GM23248 (cell line): ENCODE results near the gene NEB. TPM values are rescaled to one million over a fixed set of nuclear protein-coding genes. Genes with fewer than 3 reads are reported as not detected.
"Not testable (repeated sequence)": the region's sequence is repeated elsewhere in the genome, so short reads cannot be mapped to it uniquely, and the experiment has no call there.

Experiments used
- DNase-seq: peaks from one replicate; pipeline ENCODE4 v3.0.0-alpha.2; 2015
- H2AFZ ChIP-seq: fragments of 200-600 bp; sonication (generic); 2 replicates; pipeline ENCODE4 v1.6.1; 2016; ENCODE audit warnings: antibody characterized with exemption
- H3F3A ChIP-seq: fragments of 200-600 bp; sonication (generic); 2 replicates; pipeline ENCODE4 v1.6.1; 2016; ENCODE audit warnings: mild to moderate bottlenecking, antibody characterized with exemption, mixed run types; ENCODE audit not compliant: insufficient read depth
- H3K27ac ChIP-seq: fragments of 200-600 bp; sonication (generic); 2 replicates; pipeline ENCODE4 v1.5.1; 2016; ENCODE audit warnings: mild to moderate bottlenecking
- H3K27me3 ChIP-seq: fragments of 200-600 bp; sonication (generic); replicated peaks from 2 replicates; pipeline ENCODE4 v1.6.1; 2016; ENCODE audit warnings: mild to moderate bottlenecking; ENCODE audit not compliant: insufficient read depth
- H3K36me3 ChIP-seq: fragments of 200-600 bp; sonication (generic); 2 replicates; pipeline ENCODE4 v1.6.1; 2016; ENCODE audit warnings: low read depth, mild to moderate bottlenecking
- H3K4me1 ChIP-seq: fragments of 200-600 bp; sonication (generic); 2 replicates; pipeline ENCODE4 v1.6.1; 2016; ENCODE audit warnings: mild to moderate bottlenecking; ENCODE audit not compliant: insufficient read depth
- H3K4me2 ChIP-seq: fragments of 200-600 bp; sonication (generic); one replicate; pipeline ENCODE4 v1.6.1; 2016; ENCODE audit warnings: mild to moderate bottlenecking; ENCODE audit not compliant: unreplicated experiment
- H3K4me3 ChIP-seq: fragments of 200-600 bp; sonication (generic); 2 replicates; pipeline ENCODE4 v1.5.1; 2016; ENCODE audit warnings: mild to moderate bottlenecking
- H3K79me2 ChIP-seq: fragments of 200-600 bp; sonication (generic); 2 replicates; pipeline ENCODE4 v1.6.1; 2016; ENCODE audit warnings: mild to moderate bottlenecking; ENCODE audit not compliant: insufficient read depth
- H3K9ac ChIP-seq: fragments of 200-600 bp; sonication (generic); 2 replicates; pipeline ENCODE4 v1.6.1; 2016; ENCODE audit warnings: mild to moderate bottlenecking
- H3K9me2 ChIP-seq: fragments of 200-600 bp; sonication (generic); 2 replicates; pipeline ENCODE4 v1.6.1; 2016; ENCODE audit warnings: mixed run types, mild to moderate bottlenecking, moderate library complexity; ENCODE audit not compliant: insufficient read depth
- H3K9me3 ChIP-seq: fragments of 200-600 bp; sonication (generic); one replicate; pipeline ENCODE4 v1.6.1; 2017; ENCODE audit warnings: low read depth
- H4K20me1 ChIP-seq: fragments of 200-600 bp; sonication (generic); 2 replicates; pipeline ENCODE4 v1.6.0; 2016; ENCODE audit not compliant: insufficient read depth
- WGBS, 2 experiments: methylation state at CpG; one replicate each; pipeline ENCODE4 v1.1.6; 2015 to 2017; ENCODE audit warnings: low lambda C conversion rate in 2 of 2, low coverage in 1 of 2; ENCODE audit errors: missing lambda C conversion rate in 2 of 2; 5-methylcytosine and 5-hydroxymethylcytosine counted together
- in situ Hi-C: fragments of 300-500 bp; cut with MboI; formaldehyde crosslinking; loops from 2 replicates; pipeline ENCODE4 v1.15.0; 2020
- polyA plus RNA-seq: library from polyadenylated mRNA; unstranded; fragments of >200 nt; fragmentation: Nextera tagmentation; extraction: Ambion mirVana; gene quantifications from 2 replicates; pipeline ENCODE4 v1.2.1, GENCODE V29; 2016
- total RNA-seq: library from RNA; depleted of rRNA; stranded (reverse); fragments of >200 nt; shearing (Covaris generic); gene quantifications from 2 replicates; pipeline ENCODE4 v1.2.3, GENCODE V29; 2014

NEB gene
- total and polyA plus RNA-seq, 2 experiments from 2014 or later, result 0.11 to 1.5 TPM

DNA sequence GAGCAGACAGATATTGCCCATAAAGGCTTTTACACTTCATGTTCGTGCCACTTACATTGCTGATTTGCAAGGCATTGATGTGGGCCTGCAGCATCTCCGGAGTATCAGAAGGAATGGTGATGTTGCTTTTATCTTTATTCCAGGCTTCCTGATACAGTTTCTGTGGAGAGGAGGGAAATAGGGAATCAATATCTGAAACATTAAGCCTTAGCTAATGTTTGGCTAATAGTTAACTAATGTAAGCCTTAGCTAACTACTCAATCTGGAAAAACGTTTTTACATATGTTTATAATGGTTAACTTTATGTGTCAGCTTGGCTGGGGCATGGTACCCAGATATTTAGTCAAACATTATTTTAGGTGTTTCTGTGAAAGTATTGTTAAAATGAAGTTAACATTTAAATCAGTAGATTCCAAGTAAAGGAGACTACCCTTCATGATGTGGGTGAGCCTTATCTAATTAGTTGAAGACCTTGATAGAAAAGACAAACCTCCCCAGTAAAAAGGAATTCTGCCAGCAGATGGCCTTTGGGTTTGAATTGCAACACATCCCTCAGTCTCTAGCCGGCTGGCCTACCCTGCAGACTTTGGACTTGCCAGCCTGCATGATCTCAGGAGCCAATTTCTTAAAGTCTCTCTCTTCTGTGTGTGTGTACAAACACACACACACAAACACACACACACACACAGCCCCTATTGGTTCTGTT lies 137.2 kb downstream of the NEB start:
- H3K36me3 ChIP-seq, DNase-seq, H3K4me2 ChIP-seq, H4K20me1 ChIP-seq, H3K4me1 ChIP-seq, H3K9me2 ChIP-seq, H3F3A ChIP-seq, H3K27ac ChIP-seq, H2AFZ ChIP-seq, H3K9me3 ChIP-seq, H3K9ac ChIP-seq, H3K27me3 ChIP-seq, H3K79me2 ChIP-seq, in situ Hi-C loops, H3K4me3 ChIP-seq: not testable (repeated sequence)
- WGBS, 2 experiments, result no CpG with 5 or more reads among the region's 4 CpGs

DNA sequence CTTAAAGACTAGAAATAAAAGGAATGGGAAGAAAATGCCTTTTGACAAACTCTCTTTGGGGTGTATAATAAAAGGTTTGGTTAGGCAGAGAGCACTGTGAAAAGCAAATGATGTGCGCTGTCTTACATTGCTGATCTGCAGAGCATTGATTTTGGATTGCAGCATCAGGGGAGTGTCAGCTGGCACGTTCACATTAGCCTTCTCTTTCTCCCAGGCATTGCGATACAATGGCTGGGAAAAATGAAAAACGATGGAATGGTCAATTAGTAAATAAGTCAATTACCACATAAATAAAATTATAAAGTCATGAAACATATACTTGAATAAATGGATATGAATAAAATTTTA lies 142.4 kb downstream of the NEB start:
- H3K4me2 ChIP-seq, H3K9me2 ChIP-seq, DNase-seq, H3K79me2 ChIP-seq, H3K27ac ChIP-seq, H3K9me3 ChIP-seq, H3K36me3 ChIP-seq, H2AFZ ChIP-seq, H3K27me3 ChIP-seq, H3K4me3 ChIP-seq, H3K9ac ChIP-seq, H3F3A ChIP-seq, in situ Hi-C loops, H4K20me1 ChIP-seq, H3K4me1 ChIP-seq: not testable (repeated sequence)
- 34 to 38% methylated on average over 4 of the region's 4 CpGs for WGBS, 2 experiments

DNA sequence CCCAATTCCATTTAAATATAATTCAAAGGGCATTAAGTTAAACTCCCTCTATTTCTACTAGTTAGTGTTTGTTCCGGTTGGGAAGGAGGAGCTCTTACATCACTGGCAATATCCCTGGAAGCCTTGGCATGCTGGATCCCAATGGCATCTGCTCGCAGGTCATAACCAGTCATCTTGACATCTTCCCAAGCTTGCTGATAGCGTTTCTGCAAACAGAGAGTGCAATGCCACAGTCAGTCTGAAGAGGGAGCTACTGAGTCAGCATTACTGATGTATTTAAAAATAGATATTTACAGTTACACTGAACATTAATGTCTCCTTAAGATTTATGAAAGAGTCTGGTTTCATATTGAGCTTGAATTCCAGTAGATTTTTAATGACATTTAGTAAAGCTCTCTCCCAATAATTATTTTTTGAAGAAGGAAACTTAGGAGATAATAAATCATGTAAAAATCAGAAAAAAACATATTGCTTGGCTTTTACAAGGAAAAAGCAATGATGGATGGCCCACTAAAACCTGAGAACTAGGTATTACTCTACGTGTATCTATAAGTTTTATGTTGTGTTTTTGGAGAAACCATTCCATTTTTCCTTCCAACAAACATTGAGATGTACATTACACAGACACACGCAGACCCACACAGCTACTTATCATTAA lies 142.9 kb downstream of the NEB start:
- H3K9ac ChIP-seq, H3K4me1 ChIP-seq, H3K4me3 ChIP-seq, H3K9me2 ChIP-seq, H3K79me2 ChIP-seq, H4K20me1 ChIP-seq, H3F3A ChIP-seq, H3K27ac ChIP-seq, H3K36me3 ChIP-seq, in situ Hi-C loops, H3K27me3 ChIP-seq, DNase-seq, H2AFZ ChIP-seq, H3K4me2 ChIP-seq, H3K9me3 ChIP-seq: not testable (repeated sequence)
- 17 to 21% methylated on average over 5 of the region's 5 CpGs for WGBS, 2 experiments

DNA sequence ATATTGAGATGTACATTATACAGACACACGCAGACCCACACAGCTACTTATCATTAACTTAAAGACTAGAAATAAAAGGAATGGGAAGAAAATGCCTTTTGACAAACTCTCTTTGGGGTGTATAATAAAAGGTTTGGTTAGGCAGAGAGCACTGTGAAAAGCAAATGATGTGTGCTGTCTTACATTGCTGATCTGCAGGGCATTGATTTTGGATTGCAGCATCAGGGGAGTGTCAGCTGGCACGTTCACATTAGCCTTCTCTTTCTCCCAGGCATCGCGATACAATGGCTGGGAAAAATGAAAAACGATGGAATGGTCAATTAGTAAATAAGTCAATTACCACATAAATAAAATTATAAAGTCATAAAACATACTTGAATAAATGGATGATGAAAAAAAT lies 153.0 kb downstream of the NEB start:
- H3K4me2 ChIP-seq, H3F3A ChIP-seq, H3K36me3 ChIP-seq, H3K79me2 ChIP-seq, H3K9me2 ChIP-seq, H2AFZ ChIP-seq, H4K20me1 ChIP-seq, H3K4me3 ChIP-seq, DNase-seq, H3K27me3 ChIP-seq, H3K9me3 ChIP-seq, H3K27ac ChIP-seq, H3K9ac ChIP-seq, H3K4me1 ChIP-seq, in situ Hi-C loops: not testable (repeated sequence)
- WGBS, 2 experiments, result 30 to 37% methylated on average over 3 of the region's 5 CpGs

DNA sequence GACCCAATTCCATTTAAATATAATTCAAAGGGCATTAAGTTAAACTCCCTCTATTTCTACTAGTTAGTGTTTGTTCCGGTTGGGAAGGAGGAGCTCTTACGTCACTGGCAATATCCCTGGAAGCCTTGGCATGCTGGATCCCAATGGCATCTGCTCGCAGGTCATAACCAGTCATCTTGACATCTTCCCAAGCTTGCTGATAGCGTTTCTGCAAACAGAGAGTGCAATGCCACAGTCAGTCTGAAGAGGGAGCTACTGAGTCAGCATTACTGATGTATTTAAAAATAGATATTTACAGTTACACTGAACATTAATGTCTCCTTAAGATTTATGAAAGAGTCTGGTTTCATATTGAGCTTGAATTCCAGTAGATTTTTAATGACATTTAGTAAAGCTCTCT lies 153.6 kb downstream of the NEB start:
- H3K4me3 ChIP-seq, in situ Hi-C loops, H3K9me3 ChIP-seq, H2AFZ ChIP-seq, DNase-seq, H3K9ac ChIP-seq, H3K27ac ChIP-seq, H3F3A ChIP-seq, H3K9me2 ChIP-seq, H3K79me2 ChIP-seq, H4K20me1 ChIP-seq, H3K4me2 ChIP-seq, H3K36me3 ChIP-seq, H3K27me3 ChIP-seq, H3K4me1 ChIP-seq: not testable (repeated sequence)
- no CpG with 5 or more reads among the region's 4 CpGs for WGBS, 2 experiments
